OCI-LY1 (cell line): Measurements from ENCODE around the gene PYGL.
A peak's percentile ranks its signal among the peaks of the same experiment; 100 is the strongest.

Source experiments
- H2AFZ ChIP-seq: fragments of 200-600 bp; sonication (generic), shearing (Covaris generic); 2 replicates; pipeline ENCODE4 v1.6.0; 2014; ENCODE audit warnings: antibody characterized with exemption, mild to moderate bottlenecking, low read length
- H3F3A ChIP-seq: fragments of 200-600 bp; sonication (generic), shearing (Covaris generic); 2 replicates; pipeline ENCODE4 v1.6.0; 2014; ENCODE audit warnings: mild to moderate bottlenecking, antibody characterized with exemption, low read length, moderate library complexity; ENCODE audit not compliant: insufficient read depth
- H3K27ac ChIP-seq: fragments of 200-600 bp; sonication (generic); 2 replicates; pipeline ENCODE4 v1.5.1; 2014; ENCODE audit warnings: low read length, mixed run types, mild to moderate bottlenecking, low read depth; ENCODE audit not compliant: poor library complexity, severe bottlenecking
- H3K27me3 ChIP-seq: fragments of 200-600 bp; sonication (generic); 2 replicates; pipeline ENCODE4 v1.6.0; 2014; ENCODE audit warnings: antibody characterized with exemption, mild to moderate bottlenecking, low read length, moderate library complexity; ENCODE audit not compliant: insufficient read depth
- H3K36me3 ChIP-seq: fragments of 200-600 bp; sonication (generic); 2 replicates; pipeline ENCODE4 v1.6.1; 2014; ENCODE audit warnings: mild to moderate bottlenecking, antibody characterized with exemption, low read length, moderate library complexity, mixed read lengths; ENCODE audit not compliant: insufficient read depth
- H3K4me1 ChIP-seq: fragments of 200-600 bp; sonication (generic); 2 replicates; pipeline ENCODE4 v1.5.1; 2014; ENCODE audit warnings: mild to moderate bottlenecking, low read length, moderate library complexity; ENCODE audit not compliant: insufficient read depth, severe bottlenecking
- H3K4me2 ChIP-seq: fragments of 200-600 bp; sonication (generic), shearing (Covaris generic); 2 replicates; pipeline ENCODE4 v1.6.1; 2014; ENCODE audit warnings: low read length
- H3K4me3 ChIP-seq: fragments of 200-600 bp; sonication (generic); 2 replicates; pipeline ENCODE4 v1.5.1; 2014; ENCODE audit warnings: low read length, low read depth, mild to moderate bottlenecking, mixed read lengths; ENCODE audit not compliant: poor library complexity, severe bottlenecking
- H3K79me2 ChIP-seq: fragments of 200-600 bp; shearing (Covaris generic); 2 replicates; pipeline ENCODE4 v1.6.1; 2016; ENCODE audit warnings: mixed run types, low read length, mixed read lengths; ENCODE audit not compliant: insufficient read depth
- H3K9ac ChIP-seq: fragments of 200-600 bp; sonication (generic), shearing (Covaris generic); 2 replicates; pipeline ENCODE4 v1.6.1; 2014; ENCODE audit warnings: mild to moderate bottlenecking, low read length, mixed read lengths
- H3K9me2 ChIP-seq: fragments of 200-600 bp; sonication (generic), shearing (Covaris generic); 2 replicates; pipeline ENCODE4 v1.6.1; 2014; ENCODE audit warnings: low read depth, mild to moderate bottlenecking, low read length, mixed read lengths
- H3K9me3 ChIP-seq: fragments of 200-600 bp; shearing (Covaris generic); 2 replicates; pipeline ENCODE4 v1.6.1; 2014; ENCODE audit warnings: low read length, mixed read lengths
- H4K20me1 ChIP-seq: fragments of 200-600 bp; sonication (generic), shearing (Covaris generic); 2 replicates; pipeline ENCODE4 v1.6.0; 2016; ENCODE audit warnings: mild to moderate bottlenecking, low read length; ENCODE audit not compliant: insufficient read depth
- CTCF ChIP-seq: fragments of 200-600 bp; sonication (generic), shearing (Covaris generic); IDR thresholded peaks from 2 replicates; pipeline ENCODE4 v1.5.1; 2017; ENCODE audit warnings: mild to moderate bottlenecking, antibody characterized with exemption, low read length, moderate library complexity, mixed read lengths
- EZH2 ChIP-seq: fragments of 200-600 bp; sonication (generic), shearing (Covaris generic); IDR thresholded peaks from 2 replicates; pipeline ENCODE4 v1.8.0; 2017; ENCODE audit warnings: borderline replicate concordance, mixed run types, mild to moderate bottlenecking, antibody characterized with exemption, low read length, moderate library complexity, mixed read lengths

The PYGL gene

GRCh38 chr14:50882932-50883826 lies 61.1 kb downstream of the PYGL start:
- H3K27ac ChIP-seq: peak overlapping the region; percentile 56
- H3K4me3 ChIP-seq: no peak overlapping the region
- no peaks in the 10 kb centered on the region for H3K27me3 ChIP-seq
- no peak overlapping the region for H3K4me2 ChIP-seq
- H3K9me3 ChIP-seq: no peaks in the 10 kb centered on the region
- H3K36me3 ChIP-seq: no peaks in the 10 kb centered on the region
- H3K9me2 ChIP-seq: no peaks in the 10 kb centered on the region
- H3K9ac ChIP-seq: no peak overlapping the region
- H2AFZ ChIP-seq: no peak overlapping the region
- H4K20me1 ChIP-seq: no peaks in the 10 kb centered on the region
- H3F3A ChIP-seq: 0 out of 2 replicates have a peak, but pooled peaks cover 4% of the 10 kb centered on the region
- H3K79me2 ChIP-seq: no peaks in the 10 kb centered on the region
- TF ChIP-seq CTCF (no peak), EZH2 (no peak)
- H3K4me1 ChIP-seq: peaks cover 53% of the 10 kb centered on the region

GRCh38 chr14:50875359-50876070 lies 68.8 kb downstream of the PYGL start:
- peak overlapping the region; percentile 61 for H3K4me2 ChIP-seq
- H3K27ac ChIP-seq: peak overlapping the region; percentile 98
- H3F3A ChIP-seq: 0 out of 2 replicates have a peak, but pooled peaks cover 4% of the 10 kb centered on the region
- no peaks in the 10 kb centered on the region for H3K9me3 ChIP-seq
- H4K20me1 ChIP-seq: no peaks in the 10 kb centered on the region
- no peaks in the 10 kb centered on the region for H3K27me3 ChIP-seq
- no peak overlapping the region for H2AFZ ChIP-seq
- no peaks in the 10 kb centered on the region for H3K9me2 ChIP-seq
- H3K4me3 ChIP-seq: peak overlapping the region; percentile 46
- no peak for TF ChIP-seq CTCF
- no peak for TF ChIP-seq EZH2
- peaks cover 89% of the 10 kb centered on the region for H3K4me1 ChIP-seq
- no peaks in the 10 kb centered on the region for H3K36me3 ChIP-seq
- peak overlapping the region; percentile 72 for H3K9ac ChIP-seq
- no peaks in the 10 kb centered on the region for H3K79me2 ChIP-seq

GRCh38 chr14:50874757-50875156 lies 69.5 kb downstream of the PYGL start:
- Histone ChIP-seq H3K4me2 (peak overlapping the region; percentile 47), H3K4me1 (peaks cover 82% of the 10 kb centered on the region), H3K27ac (peak overlapping the region; percentile 98), H3K9me3 (no peaks in the 10 kb centered on the region), H3K79me2 (no peaks in the 10 kb centered on the region), H2AFZ (no peak overlapping the region), H3K36me3 (no peaks in the 10 kb centered on the region), H4K20me1 (no peaks in the 10 kb centered on the region), H3K9ac (peak overlapping the region; percentile 50), H3F3A (0 out of 2 replicates have a peak, but pooled peaks cover 4% of the 10 kb centered on the region), H3K27me3 (no peaks in the 10 kb centered on the region), H3K4me3 (peak overlapping the region; percentile 10), H3K9me2 (no peaks in the 10 kb centered on the region)
- no peak for TF ChIP-seq EZH2
- TF ChIP-seq CTCF: no peak
